Measurements from ENCODE around the gene NAA11.

NAA11 gene

DNA sequence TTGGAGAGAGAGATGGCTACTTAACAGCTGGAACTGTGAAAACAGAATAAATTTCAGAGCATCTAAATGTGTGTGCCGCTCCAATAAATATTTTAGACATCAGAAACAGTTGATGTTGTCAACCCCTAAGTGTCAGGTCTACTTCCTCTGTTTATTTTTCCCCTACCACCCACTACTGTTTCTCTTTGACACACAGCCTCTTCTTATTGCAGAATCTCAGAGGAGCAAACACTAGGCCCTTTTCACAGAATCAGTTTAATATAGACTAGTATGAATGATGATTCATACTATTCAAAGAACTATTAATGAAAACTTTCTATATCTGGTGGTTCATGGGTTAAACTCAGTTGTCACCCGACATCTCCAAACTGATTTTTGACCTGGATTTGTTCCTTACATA, 33.9 kb downstream of the NAA11 start:
- H3K27ac ChIP-seq (ENCODE audit: low read depth, low read length) = no peak overlapping the region
- H3K23ac ChIP-seq (ENCODE audit: low read length) = no peak overlapping the region
- H3K9me3 ChIP-seq (ENCODE audit: insufficient read depth, low read depth, low read length) = no peaks in the 10 kb centered on the region
- H3K4me1 ChIP-seq (ENCODE audit: control insufficient read depth in 1 of 2, insufficient read depth in 2 of 2, low read length in 2 of 2) = no peaks in the 10 kb centered on the region
- no peak overlapping the region for H3K4me3 ChIP-seq (ENCODE audit: low read depth, low read length)
- H3K14ac ChIP-seq (ENCODE audit: low read length) = no peak overlapping the region
- H3K79me1 ChIP-seq (ENCODE audit: low read length) = no peaks in the 10 kb centered on the region
- no peaks in the 10 kb centered on the region for H3K79me2 ChIP-seq (ENCODE audit: control insufficient read depth, insufficient read depth, low read length, poor library complexity)
- no peaks in the 10 kb centered on the region for H3K27me3 ChIP-seq (ENCODE audit: insufficient read depth, low read length)
- no peaks in the 10 kb centered on the region for H3K36me3 ChIP-seq (ENCODE audit: control insufficient read depth in 1 of 2, insufficient read depth in 2 of 2, low read length in 2 of 2)
- no peak overlapping the region for H4K12ac ChIP-seq (ENCODE audit: low read depth, low read length)
- no peak overlapping the region for H2BK120ac ChIP-seq (ENCODE audit: insufficient read depth, low read length, poor library complexity)
- no peak overlapping the region for H3K18ac ChIP-seq (ENCODE audit: low read length)
- H4K91ac ChIP-seq (ENCODE audit: low read depth, low read length) = no peak overlapping the region
- no peak overlapping the region for H3K4ac ChIP-seq (ENCODE audit: low read depth, low read length)
- no peak overlapping the region for H2AFZ ChIP-seq (ENCODE audit: insufficient read depth, low read length, poor library complexity)
- WGBS (ENCODE audit: extremely low coverage, insufficient coverage, insufficient read length) = no CpG with 5 or more reads among the region's 2 CpGs
- no peak overlapping the region for H4K8ac ChIP-seq (ENCODE audit: low read depth, low read length)
- no peak for DNase-seq
- no peak overlapping the region for H2BK12ac ChIP-seq (ENCODE audit: low read length)
- H3K4me2 ChIP-seq (ENCODE audit: low read length) = no peak overlapping the region
- H2AK5ac ChIP-seq (ENCODE audit: low read length) = no peak overlapping the region
- H3K9ac ChIP-seq (ENCODE audit: low read length) = no peak overlapping the region
- no peak overlapping the region for H2BK5ac ChIP-seq (ENCODE audit: low read depth, low read length, poor library complexity)

DNA sequence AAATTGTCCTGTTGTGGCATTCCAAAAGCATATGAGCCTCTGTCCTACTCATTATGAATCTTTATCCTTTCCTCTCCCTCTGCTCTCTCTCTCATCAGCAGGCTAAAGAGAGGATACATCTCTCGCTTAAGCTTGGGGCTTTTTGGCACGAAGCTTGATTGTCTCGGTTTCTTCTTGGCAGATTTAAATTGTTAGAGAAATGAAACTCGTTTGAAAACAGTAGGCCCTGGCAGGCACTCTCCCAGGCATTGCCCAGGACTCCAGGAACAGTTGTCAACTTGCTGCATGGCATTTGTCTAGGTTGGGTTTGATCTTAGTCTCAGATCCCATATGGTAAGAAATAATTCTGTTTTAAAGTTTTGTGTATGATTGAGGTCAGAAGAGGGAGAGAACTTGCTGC, 35.5 kb downstream of the NAA11 start:
- Histone ChIP-seq H4K12ac (ENCODE audit: low read depth, low read length) (no peak overlapping the region), H2BK12ac (ENCODE audit: low read length) (no peak overlapping the region), H4K91ac (ENCODE audit: low read depth, low read length) (no peak overlapping the region), H2AFZ (ENCODE audit: insufficient read depth, low read length, poor library complexity) (no peak overlapping the region), H3K4me2 (ENCODE audit: low read length) (no peak overlapping the region), H3K27me3 (ENCODE audit: insufficient read depth, low read length) (no peaks in the 10 kb centered on the region), H3K18ac (ENCODE audit: low read length) (no peak overlapping the region), H3K9ac (ENCODE audit: low read length) (no peak overlapping the region), H2AK5ac (ENCODE audit: low read length) (no peak overlapping the region), H4K8ac (ENCODE audit: low read depth, low read length) (no peak overlapping the region), H3K4me1 (ENCODE audit: control insufficient read depth in 1 of 2, insufficient read depth in 2 of 2, low read length in 2 of 2) (no peaks in the 10 kb centered on the region), H3K23ac (ENCODE audit: low read length) (no peak overlapping the region), H3K4me3 (ENCODE audit: low read depth, low read length) (no peak overlapping the region), H3K27ac (ENCODE audit: low read depth, low read length) (no peak overlapping the region), H3K9me3 (ENCODE audit: insufficient read depth, low read depth, low read length) (no peaks in the 10 kb centered on the region), H3K14ac (ENCODE audit: low read length) (no peak overlapping the region), H3K79me2 (ENCODE audit: control insufficient read depth, insufficient read depth, low read length, poor library complexity) (no peaks in the 10 kb centered on the region), H3K4ac (ENCODE audit: low read depth, low read length) (no peak overlapping the region), H3K36me3 (ENCODE audit: control insufficient read depth in 1 of 2, insufficient read depth in 2 of 2, low read length in 2 of 2) (no peaks in the 10 kb centered on the region), H2BK120ac (ENCODE audit: insufficient read depth, low read length, poor library complexity) (no peak overlapping the region), H2BK5ac (ENCODE audit: low read depth, low read length, poor library complexity) (no peak overlapping the region), H3K79me1 (ENCODE audit: low read length) (no peaks in the 10 kb centered on the region)
- DNase-seq = no peak
- WGBS (ENCODE audit: extremely low coverage, insufficient coverage, insufficient read length) = no CpG with 5 or more reads among the region's 4 CpGs

DNA sequence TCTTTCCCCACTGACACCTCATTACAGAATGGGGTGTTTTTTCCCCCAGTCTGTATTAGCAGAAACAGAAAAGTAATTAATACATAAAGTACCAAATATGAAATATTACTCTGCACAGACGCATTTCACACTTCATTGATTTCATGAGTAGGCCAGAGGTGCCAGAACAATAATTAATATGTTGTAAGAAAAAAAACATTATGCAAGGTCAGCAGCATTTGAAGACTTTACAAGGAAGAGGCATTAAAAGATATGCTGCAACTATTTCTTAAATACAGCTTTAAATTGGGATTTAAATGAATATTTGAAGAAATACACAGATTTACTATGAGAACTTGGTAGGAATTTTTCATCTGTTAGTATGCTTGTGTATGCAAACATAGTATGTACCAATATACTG, 37.7 kb downstream of the NAA11 start:
- Histone ChIP-seq H2AFZ (ENCODE audit: insufficient read depth, low read length, poor library complexity) (no peak overlapping the region), H3K9me3 (ENCODE audit: insufficient read depth, low read depth, low read length) (no peaks in the 10 kb centered on the region), H4K12ac (ENCODE audit: low read depth, low read length) (no peak overlapping the region), H3K23ac (ENCODE audit: low read length) (no peak overlapping the region), H3K18ac (ENCODE audit: low read length) (no peak overlapping the region), H3K4ac (ENCODE audit: low read depth, low read length) (no peak overlapping the region), H4K91ac (ENCODE audit: low read depth, low read length) (no peak overlapping the region), H4K8ac (ENCODE audit: low read depth, low read length) (no peak overlapping the region), H3K27me3 (ENCODE audit: insufficient read depth, low read length) (no peaks in the 10 kb centered on the region), H2BK5ac (ENCODE audit: low read depth, low read length, poor library complexity) (no peak overlapping the region), H3K9ac (ENCODE audit: low read length) (no peak overlapping the region), H3K14ac (ENCODE audit: low read length) (no peak overlapping the region), H3K27ac (ENCODE audit: low read depth, low read length) (no peak overlapping the region), H3K4me2 (ENCODE audit: low read length) (no peak overlapping the region), H3K79me2 (ENCODE audit: control insufficient read depth, insufficient read depth, low read length, poor library complexity) (no peaks in the 10 kb centered on the region), H3K36me3 (ENCODE audit: control insufficient read depth in 1 of 2, insufficient read depth in 2 of 2, low read length in 2 of 2) (no peaks in the 10 kb centered on the region), H2BK12ac (ENCODE audit: low read length) (no peak overlapping the region), H2AK5ac (ENCODE audit: low read length) (no peak overlapping the region), H2BK120ac (ENCODE audit: insufficient read depth, low read length, poor library complexity) (no peak overlapping the region), H3K79me1 (ENCODE audit: low read length) (no peaks in the 10 kb centered on the region), H3K4me3 (ENCODE audit: low read depth, low read length) (no peak overlapping the region), H3K4me1 (ENCODE audit: control insufficient read depth in 1 of 2, insufficient read depth in 2 of 2, low read length in 2 of 2) (no peaks in the 10 kb centered on the region)
- DNase-seq = no peak
- WGBS (ENCODE audit: extremely low coverage, insufficient coverage, insufficient read length) = no CpG with 5 or more reads among the region's 1 CpG

DNA sequence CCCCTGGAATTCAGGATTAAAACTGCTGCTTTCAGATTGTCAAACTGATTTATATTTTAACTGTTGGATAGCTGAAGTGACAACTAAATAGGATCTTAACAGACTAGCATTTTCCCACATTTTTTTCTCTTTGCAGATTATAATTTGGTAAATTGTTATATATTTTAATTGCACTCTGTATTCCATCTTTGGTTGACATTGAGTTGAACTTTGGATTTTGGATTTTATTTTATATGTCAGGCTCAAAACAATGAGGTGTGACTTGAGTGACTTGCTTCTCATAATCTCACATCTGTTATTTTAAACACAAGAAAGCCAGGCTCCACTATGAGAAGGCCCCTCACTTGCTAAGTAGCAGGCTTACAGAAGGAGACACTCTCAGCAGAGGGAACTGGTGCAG, 38.1 kb downstream of the NAA11 start:
- DNase-seq = no peak
- H3K23ac ChIP-seq (ENCODE audit: low read length) = no peak overlapping the region

DNA sequence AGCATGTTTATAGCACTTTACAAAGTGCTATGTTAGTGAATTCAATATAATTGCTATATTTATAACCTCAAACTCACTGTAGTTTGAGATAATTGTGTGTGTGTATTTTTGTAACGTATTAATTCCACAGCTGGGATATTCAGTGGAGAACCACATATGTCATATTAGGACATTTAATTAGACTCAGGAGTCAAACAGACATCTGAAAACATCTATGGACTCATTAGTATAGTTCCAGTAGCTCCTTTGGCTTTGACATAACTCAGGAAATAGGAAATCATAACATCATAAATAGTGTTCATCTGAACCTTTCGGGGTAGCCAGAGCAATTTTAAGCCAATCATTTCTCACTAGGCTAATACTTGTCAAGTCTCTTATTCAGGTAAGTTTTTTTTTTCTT, 38.8 kb downstream of the NAA11 start:
- Histone ChIP-seq H3K18ac (ENCODE audit: low read length) (no peak overlapping the region), H4K12ac (ENCODE audit: low read depth, low read length) (no peak overlapping the region), H3K4me1 (ENCODE audit: control insufficient read depth in 1 of 2, insufficient read depth in 2 of 2, low read length in 2 of 2) (no peaks in the 10 kb centered on the region), H3K27me3 (ENCODE audit: insufficient read depth, low read length) (no peaks in the 10 kb centered on the region), H2BK12ac (ENCODE audit: low read length) (no peak overlapping the region), H3K4ac (ENCODE audit: low read depth, low read length) (no peak overlapping the region), H3K14ac (ENCODE audit: low read length) (no peak overlapping the region), H2BK5ac (ENCODE audit: low read depth, low read length, poor library complexity) (no peak overlapping the region), H2AFZ (ENCODE audit: insufficient read depth, low read length, poor library complexity) (no peak overlapping the region), H4K91ac (ENCODE audit: low read depth, low read length) (no peak overlapping the region), H3K79me2 (ENCODE audit: control insufficient read depth, insufficient read depth, low read length, poor library complexity) (no peaks in the 10 kb centered on the region), H4K8ac (ENCODE audit: low read depth, low read length) (no peak overlapping the region), H3K4me3 (ENCODE audit: low read depth, low read length) (no peak overlapping the region), H3K27ac (ENCODE audit: low read depth, low read length) (no peak overlapping the region), H3K9me3 (ENCODE audit: insufficient read depth, low read depth, low read length) (no peaks in the 10 kb centered on the region), H3K23ac (ENCODE audit: low read length) (no peak overlapping the region), H2BK120ac (ENCODE audit: insufficient read depth, low read length, poor library complexity) (no peak overlapping the region), H3K79me1 (ENCODE audit: low read length) (no peaks in the 10 kb centered on the region), H3K9ac (ENCODE audit: low read length) (no peak overlapping the region), H2AK5ac (ENCODE audit: low read length) (no peak overlapping the region), H3K36me3 (ENCODE audit: control insufficient read depth in 1 of 2, insufficient read depth in 2 of 2, low read length in 2 of 2) (no peaks in the 10 kb centered on the region), H3K4me2 (ENCODE audit: low read length) (no peak overlapping the region)
- WGBS (ENCODE audit: extremely low coverage, insufficient coverage, insufficient read length) = no CpG with 5 or more reads among the region's 2 CpGs
- DNase-seq = no peak

More for the DNA sequence above, 38.1 kb downstream of the NAA11 start:
- no peak overlapping the region for H4K91ac ChIP-seq (ENCODE audit: low read depth, low read length)
- H3K9ac ChIP-seq (ENCODE audit: low read length) = no peak overlapping the region
- H3K4ac ChIP-seq (ENCODE audit: low read depth, low read length) = no peak overlapping the region
- H3K4me2 ChIP-seq (ENCODE audit: low read length) = no peak overlapping the region
- H3K79me1 ChIP-seq (ENCODE audit: low read length) = no peaks in the 10 kb centered on the region
- no peaks in the 10 kb centered on the region for H3K36me3 ChIP-seq (ENCODE audit: control insufficient read depth in 1 of 2, insufficient read depth in 2 of 2, low read length in 2 of 2)
- no peaks in the 10 kb centered on the region for H3K9me3 ChIP-seq (ENCODE audit: insufficient read depth, low read depth, low read length)
- H3K27ac ChIP-seq (ENCODE audit: low read depth, low read length) = no peak overlapping the region
- H3K79me2 ChIP-seq (ENCODE audit: control insufficient read depth, insufficient read depth, low read length, poor library complexity) = no peaks in the 10 kb centered on the region
- H2BK5ac ChIP-seq (ENCODE audit: low read depth, low read length, poor library complexity) = no peak overlapping the region
- no peak overlapping the region for H4K12ac ChIP-seq (ENCODE audit: low read depth, low read length)
- no peak overlapping the region for H4K8ac ChIP-seq (ENCODE audit: low read depth, low read length)
- no peaks in the 10 kb centered on the region for H3K4me1 ChIP-seq (ENCODE audit: control insufficient read depth in 1 of 2, insufficient read depth in 2 of 2, low read length in 2 of 2)
- H3K27me3 ChIP-seq (ENCODE audit: insufficient read depth, low read length) = no peaks in the 10 kb centered on the region
- no peak overlapping the region for H3K14ac ChIP-seq (ENCODE audit: low read length)
- no peak overlapping the region for H3K4me3 ChIP-seq (ENCODE audit: low read depth, low read length)
- no peak overlapping the region for H2BK12ac ChIP-seq (ENCODE audit: low read length)
- no peak overlapping the region for H2AK5ac ChIP-seq (ENCODE audit: low read length)
- H2BK120ac ChIP-seq (ENCODE audit: insufficient read depth, low read length, poor library complexity) = no peak overlapping the region
- no peak overlapping the region for H3K18ac ChIP-seq (ENCODE audit: low read length)
- H2AFZ ChIP-seq (ENCODE audit: insufficient read depth, low read length, poor library complexity) = no peak overlapping the region

All from trophoblast cell (in vitro differentiated cells and primary cell).